Fibroblast of the conjunctiva (primary cell): ENCODE data around the gene TMCO5A.
A peak's percentile ranks its signal among the peaks of the same experiment; 100 is the strongest.
"Not testable (repeated sequence)": the region's sequence is repeated elsewhere in the genome, so short reads cannot be mapped to it uniquely, and the experiment has no call there.

Experiments used
- DNase-seq: peaks from one replicate; pipeline ENCODE4 v3.0.0-alpha.2; 2010; ENCODE audit warnings: low read depth

Gene TMCO5A

GRCh38 chr15:37934340-37934739, at the start of gene TMCO5A:
Gene TMCO5A (plus strand): TSS chr15:37934640. CDS start chr15:37936324, 1,684 bp downstream.
- no peak for DNase-seq

GRCh38 chr15:37885651-37886050, 48.8 kb upstream of the TMCO5A start:
- DNase-seq, result no peak

- DNase-seq, result no peak
These were observed 46.1 kb upstream of the TMCO5A start for GRCh38 chr15:37888356-37888755.

GRCh38 chr15:37891766-37892368, 42.6 kb upstream of the TMCO5A start:
- peak; percentile 31 for DNase-seq

GRCh38 chr15:37893309-37893708, 41.1 kb upstream of the TMCO5A start:
- no peak for DNase-seq

- no peak for DNase-seq
These were observed 36.1 kb upstream of the TMCO5A start for GRCh38 chr15:37898362-37898761.

GRCh38 chr15:37900326-37901221, 33.9 kb upstream of the TMCO5A start:
- no peak for DNase-seq

GRCh38 chr15:37902126-37902525, 32.3 kb upstream of the TMCO5A start:
- DNase-seq, result no peak

- DNase-seq, result no peak
These were observed 30.4 kb upstream of the TMCO5A start for GRCh38 chr15:37903919-37904625.

GRCh38 chr15:37907136-37907535, 27.3 kb upstream of the TMCO5A start:
- DNase-seq, result no peak

- no peak for DNase-seq
These were observed 12.7 kb upstream of the TMCO5A start for GRCh38 chr15:37921527-37922385.

- no peak for DNase-seq
These were observed 8.3 kb upstream of the TMCO5A start for GRCh38 chr15:37926136-37926535.

GRCh38 chr15:37929238-37929637, 5.2 kb upstream of the TMCO5A start:
- no peak for DNase-seq

GRCh38 chr15:37931321-37931720, 3.1 kb upstream of the TMCO5A start:
- DNase-seq, result no peak

GRCh38 chr15:37931868-37932267, 2.6 kb upstream of the TMCO5A start:
- no peak for DNase-seq

- DNase-seq, result no peak
These were observed 1.9 kb upstream of the TMCO5A start for GRCh38 chr15:37932549-37932948.

- DNase-seq, result peak; percentile 38
These were observed 774 bp upstream of the TMCO5A start for GRCh38 chr15:37933666-37934065.

- no peak for DNase-seq
These were observed 6.4 kb downstream of the TMCO5A start for GRCh38 chr15:37940876-37941275.

GRCh38 chr15:37941779-37942178, 7.3 kb downstream of the TMCO5A start:
- DNase-seq, result no peak

GRCh38 chr15:37951999-37952398, 17.6 kb downstream of the TMCO5A start:
- DNase-seq, result no peak

- DNase-seq, result not testable (repeated sequence)
These were observed 26.3 kb downstream of the TMCO5A start for GRCh38 chr15:37960742-37961141.

- no peak for DNase-seq
These were observed 33.3 kb downstream of the TMCO5A start for GRCh38 chr15:37967788-37968187.
